OCI-LY3 (cell line): Measurements from ENCODE around the gene FLVCR2.

Source experiments
- EZH2phosphoT487 ChIP-seq: fragments of 200-600 bp; shearing (Covaris generic); IDR thresholded peaks from 2 replicates; pipeline ENCODE4 v1.6.1; 2018; ENCODE audit warnings: antibody characterized with exemption, mixed run types, low read depth
- TF ChIP-seq, protein P1 (sequence below): fragments of 200-600, 300-600 bp; sonication (generic); IDR thresholded peaks from 2 replicates; pipeline ENCODE4 v1.5.1; 2014; ENCODE audit warnings: antibody characterized with exemption, low read length, low read depth

DNA sequence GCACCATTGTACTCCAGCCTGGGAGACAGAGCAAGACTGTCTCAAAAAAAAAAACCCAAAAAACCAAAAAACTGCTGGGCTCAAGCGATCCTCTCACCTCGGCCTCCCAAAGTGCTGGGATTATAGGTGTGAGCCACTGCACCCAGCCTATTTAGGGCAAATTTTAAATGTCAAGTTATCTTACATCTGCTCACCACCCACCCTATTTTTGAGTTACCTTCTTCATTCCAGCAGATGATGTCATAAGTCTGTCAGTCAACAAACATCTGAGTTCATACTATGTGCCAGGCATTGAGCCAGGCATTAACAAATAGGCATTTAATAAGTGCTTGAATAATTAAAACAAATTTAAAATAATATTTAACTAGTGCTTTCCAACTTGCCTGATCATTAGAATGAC lies 34.6 kb upstream of the FLVCR2 start:
- TF ChIP-seq, protein P1, sequence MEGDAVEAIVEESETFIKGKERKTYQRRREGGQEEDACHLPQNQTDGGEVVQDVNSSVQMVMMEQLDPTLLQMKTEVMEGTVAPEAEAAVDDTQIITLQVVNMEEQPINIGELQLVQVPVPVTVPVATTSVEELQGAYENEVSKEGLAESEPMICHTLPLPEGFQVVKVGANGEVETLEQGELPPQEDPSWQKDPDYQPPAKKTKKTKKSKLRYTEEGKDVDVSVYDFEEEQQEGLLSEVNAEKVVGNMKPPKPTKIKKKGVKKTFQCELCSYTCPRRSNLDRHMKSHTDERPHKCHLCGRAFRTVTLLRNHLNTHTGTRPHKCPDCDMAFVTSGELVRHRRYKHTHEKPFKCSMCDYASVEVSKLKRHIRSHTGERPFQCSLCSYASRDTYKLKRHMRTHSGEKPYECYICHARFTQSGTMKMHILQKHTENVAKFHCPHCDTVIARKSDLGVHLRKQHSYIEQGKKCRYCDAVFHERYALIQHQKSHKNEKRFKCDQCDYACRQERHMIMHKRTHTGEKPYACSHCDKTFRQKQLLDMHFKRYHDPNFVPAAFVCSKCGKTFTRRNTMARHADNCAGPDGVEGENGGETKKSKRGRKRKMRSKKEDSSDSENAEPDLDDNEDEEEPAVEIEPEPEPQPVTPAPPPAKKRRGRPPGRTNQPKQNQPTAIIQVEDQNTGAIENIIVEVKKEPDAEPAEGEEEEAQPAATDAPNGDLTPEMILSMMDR = no peak
- no peak for TF ChIP-seq EZH2phosphoT487
